Measurements from ENCODE around the gene PUS7.

- no peak for TF ChIP-seq ZFX (IDR thresholded peaks at IDR 0.05)
- TF ChIP-seq CTCF (conservative IDR thresholded peaks at IDR 0.05), result no peak
Observed at GRCh38 chr7:105532709-105533460, 10.8 kb upstream of the PUS7 start.
